ENCODE measurements around the gene SPOCK1.

Gene SPOCK1

GRCh38 chr5:137034764-137035479 is 464.2 kb downstream of the SPOCK1 start:
- TF ChIP-seq, protein P1, sequence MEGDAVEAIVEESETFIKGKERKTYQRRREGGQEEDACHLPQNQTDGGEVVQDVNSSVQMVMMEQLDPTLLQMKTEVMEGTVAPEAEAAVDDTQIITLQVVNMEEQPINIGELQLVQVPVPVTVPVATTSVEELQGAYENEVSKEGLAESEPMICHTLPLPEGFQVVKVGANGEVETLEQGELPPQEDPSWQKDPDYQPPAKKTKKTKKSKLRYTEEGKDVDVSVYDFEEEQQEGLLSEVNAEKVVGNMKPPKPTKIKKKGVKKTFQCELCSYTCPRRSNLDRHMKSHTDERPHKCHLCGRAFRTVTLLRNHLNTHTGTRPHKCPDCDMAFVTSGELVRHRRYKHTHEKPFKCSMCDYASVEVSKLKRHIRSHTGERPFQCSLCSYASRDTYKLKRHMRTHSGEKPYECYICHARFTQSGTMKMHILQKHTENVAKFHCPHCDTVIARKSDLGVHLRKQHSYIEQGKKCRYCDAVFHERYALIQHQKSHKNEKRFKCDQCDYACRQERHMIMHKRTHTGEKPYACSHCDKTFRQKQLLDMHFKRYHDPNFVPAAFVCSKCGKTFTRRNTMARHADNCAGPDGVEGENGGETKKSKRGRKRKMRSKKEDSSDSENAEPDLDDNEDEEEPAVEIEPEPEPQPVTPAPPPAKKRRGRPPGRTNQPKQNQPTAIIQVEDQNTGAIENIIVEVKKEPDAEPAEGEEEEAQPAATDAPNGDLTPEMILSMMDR (IDR thresholded peaks at IDR 0.05; ENCODE audit: control insufficient read depth, insufficient read depth, low read depth, low read length, missing control alignments): no peak
- no peak for DNase-seq (ENCODE audit: low read depth)
- H3K4me3 ChIP-seq (ENCODE audit: control insufficient read depth, low read depth, low read length): no peak overlapping the region

GRCh38 chr5:137034213-137034612 is 464.9 kb downstream of the SPOCK1 start:
- no peak overlapping the region for H3K4me3 ChIP-seq (ENCODE audit: control insufficient read depth, low read depth, low read length)
- TF ChIP-seq, protein P1 (IDR thresholded peaks at IDR 0.05; ENCODE audit: control insufficient read depth, insufficient read depth, low read depth, low read length, missing control alignments): no peak
- no peak for DNase-seq (ENCODE audit: low read depth)

- DNase-seq (ENCODE audit: low read depth): no peak
- H3K4me3 ChIP-seq (ENCODE audit: control insufficient read depth, low read depth, low read length): no peak overlapping the region
- TF ChIP-seq, protein P1 (IDR thresholded peaks at IDR 0.05; ENCODE audit: control insufficient read depth, insufficient read depth, low read depth, low read length, missing control alignments): no peak
These were observed 466.2 kb downstream of the SPOCK1 start for GRCh38 chr5:137032929-137033328.

GRCh38 chr5:137027758-137028157 is 471.4 kb downstream of the SPOCK1 start:
- TF ChIP-seq, protein P1 (IDR thresholded peaks at IDR 0.05; ENCODE audit: control insufficient read depth, insufficient read depth, low read depth, low read length, missing control alignments): no peak
- no peak for DNase-seq (ENCODE audit: low read depth)
- H3K4me3 ChIP-seq (ENCODE audit: control insufficient read depth, low read depth, low read length): no peak overlapping the region

DNA sequence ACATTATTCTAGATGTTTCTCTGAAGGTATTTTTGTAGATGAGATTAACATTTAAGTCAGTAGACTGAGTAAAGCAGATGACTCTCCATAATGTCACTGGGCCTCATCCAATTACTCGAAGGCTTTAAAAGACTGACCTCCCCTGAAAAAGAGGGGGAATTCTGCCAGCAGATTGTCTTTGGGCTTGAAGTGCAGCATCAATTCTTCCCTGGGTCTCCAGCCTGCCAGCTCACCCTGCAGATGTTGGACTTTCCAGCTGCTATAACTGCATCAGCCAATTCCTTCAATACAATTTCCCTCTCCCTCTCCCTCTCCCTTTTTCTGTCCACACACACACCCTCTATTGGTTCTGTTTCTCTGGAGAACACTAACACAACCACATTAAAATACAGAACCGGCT is 472.8 kb downstream of the SPOCK1 start:
- TF ChIP-seq, protein P1 (IDR thresholded peaks at IDR 0.05; ENCODE audit: control insufficient read depth, insufficient read depth, low read depth, low read length, missing control alignments): no peak
- no peak for DNase-seq (ENCODE audit: low read depth)
- H3K4me3 ChIP-seq (ENCODE audit: control insufficient read depth, low read depth, low read length): no peak overlapping the region

DNA sequence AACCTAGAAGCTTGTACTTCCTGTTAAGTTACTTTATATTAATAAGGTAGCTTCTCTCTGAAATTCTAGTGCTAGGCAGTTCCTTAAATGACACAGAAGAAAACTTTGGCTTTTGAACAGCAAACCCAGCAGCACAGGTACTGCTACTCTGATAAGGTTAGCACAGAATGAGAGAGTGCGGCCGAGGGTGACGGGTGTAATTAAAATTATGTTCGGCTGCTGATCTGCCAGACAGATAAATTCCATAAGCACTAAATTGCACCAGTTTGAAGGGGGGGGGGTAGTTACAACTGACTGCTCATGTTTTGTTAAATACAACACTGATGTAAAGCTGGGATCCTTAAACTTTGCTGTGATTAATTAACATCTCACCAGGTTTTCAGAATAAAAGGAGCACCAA is 475.1 kb downstream of the SPOCK1 start:
- no peak for DNase-seq (ENCODE audit: low read depth)
- H3K4me3 ChIP-seq (ENCODE audit: control insufficient read depth, low read depth, low read length): no peak overlapping the region
- TF ChIP-seq, protein P1 (IDR thresholded peaks at IDR 0.05; ENCODE audit: control insufficient read depth, insufficient read depth, low read depth, low read length, missing control alignments): no peak
